ENCODE results near the gene DSTYK.

Gene DSTYK

DNA sequence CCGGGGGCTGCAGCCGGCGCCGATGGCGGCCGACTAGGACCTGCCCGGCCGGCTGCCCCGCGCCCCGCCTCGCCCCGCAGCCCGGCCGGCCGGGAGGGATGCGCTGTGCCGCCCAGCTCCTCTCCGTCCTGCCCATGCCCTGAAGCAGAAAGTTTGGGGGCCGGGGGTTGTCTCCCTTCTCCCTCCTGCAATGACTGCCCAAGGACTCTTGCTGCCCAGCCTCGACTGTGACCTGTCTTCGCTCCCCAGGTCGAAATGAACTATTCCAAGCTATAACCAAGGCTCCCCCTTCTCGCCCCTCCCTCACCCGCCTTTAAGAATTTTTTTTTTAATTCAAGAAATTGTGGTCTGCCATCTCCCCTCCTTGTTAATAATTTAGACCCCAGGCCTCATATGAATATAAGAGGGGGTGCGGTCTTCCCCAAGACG lies 16.6 kb upstream of the DSTYK start:
- DNase-seq (ENCODE audit: extremely low read depth, low read depth), result no peak
- TF ChIP-seq, protein P1, sequence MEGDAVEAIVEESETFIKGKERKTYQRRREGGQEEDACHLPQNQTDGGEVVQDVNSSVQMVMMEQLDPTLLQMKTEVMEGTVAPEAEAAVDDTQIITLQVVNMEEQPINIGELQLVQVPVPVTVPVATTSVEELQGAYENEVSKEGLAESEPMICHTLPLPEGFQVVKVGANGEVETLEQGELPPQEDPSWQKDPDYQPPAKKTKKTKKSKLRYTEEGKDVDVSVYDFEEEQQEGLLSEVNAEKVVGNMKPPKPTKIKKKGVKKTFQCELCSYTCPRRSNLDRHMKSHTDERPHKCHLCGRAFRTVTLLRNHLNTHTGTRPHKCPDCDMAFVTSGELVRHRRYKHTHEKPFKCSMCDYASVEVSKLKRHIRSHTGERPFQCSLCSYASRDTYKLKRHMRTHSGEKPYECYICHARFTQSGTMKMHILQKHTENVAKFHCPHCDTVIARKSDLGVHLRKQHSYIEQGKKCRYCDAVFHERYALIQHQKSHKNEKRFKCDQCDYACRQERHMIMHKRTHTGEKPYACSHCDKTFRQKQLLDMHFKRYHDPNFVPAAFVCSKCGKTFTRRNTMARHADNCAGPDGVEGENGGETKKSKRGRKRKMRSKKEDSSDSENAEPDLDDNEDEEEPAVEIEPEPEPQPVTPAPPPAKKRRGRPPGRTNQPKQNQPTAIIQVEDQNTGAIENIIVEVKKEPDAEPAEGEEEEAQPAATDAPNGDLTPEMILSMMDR (IDR thresholded peaks at IDR 0.05; ENCODE audit: low read depth, low read length, missing control alignments), result no peak
- H3K4me3 ChIP-seq (replicated peaks; ENCODE audit: low read depth, low read length), result peak overlapping the region; percentile 48

DNA sequence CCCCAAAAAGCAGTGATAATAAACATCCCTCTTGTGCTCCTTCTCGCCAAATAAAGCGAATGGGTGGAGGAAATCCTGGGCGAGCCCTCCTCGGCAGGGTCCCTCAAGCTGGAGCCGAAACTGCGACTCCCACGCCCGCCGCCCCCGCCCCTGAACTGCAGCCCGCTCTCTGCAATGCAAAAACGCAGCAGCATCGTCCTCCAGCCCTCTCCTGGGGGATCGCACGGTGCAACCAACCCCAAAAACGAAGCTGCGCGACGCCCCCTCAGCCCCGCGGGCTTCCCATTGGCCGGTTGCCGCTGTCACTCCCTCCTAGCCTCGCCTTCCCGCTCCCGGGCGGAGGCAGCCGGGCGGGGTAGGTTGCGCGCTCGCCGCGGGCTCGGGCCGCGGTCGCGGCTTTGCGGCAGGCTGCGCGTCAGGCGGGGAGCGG lies 16.1 kb upstream of the DSTYK start, which contains the start of gene TMCC2:
Gene TMCC2, plus strand, starts transcription at position 363 of the 430 bp plus-strand sequence. CDS start 619 bp downstream, outside the sequence.
- DNase-seq (ENCODE audit: extremely low read depth, low read depth), result peak; percentile 70
- TF ChIP-seq, protein P1 (IDR thresholded peaks at IDR 0.05; ENCODE audit: low read depth, low read length, missing control alignments), result no peak
- peak within 1 kb of the TSS; percentile 48 for H3K4me3 ChIP-seq (replicated peaks; ENCODE audit: low read depth, low read length)

DNA sequence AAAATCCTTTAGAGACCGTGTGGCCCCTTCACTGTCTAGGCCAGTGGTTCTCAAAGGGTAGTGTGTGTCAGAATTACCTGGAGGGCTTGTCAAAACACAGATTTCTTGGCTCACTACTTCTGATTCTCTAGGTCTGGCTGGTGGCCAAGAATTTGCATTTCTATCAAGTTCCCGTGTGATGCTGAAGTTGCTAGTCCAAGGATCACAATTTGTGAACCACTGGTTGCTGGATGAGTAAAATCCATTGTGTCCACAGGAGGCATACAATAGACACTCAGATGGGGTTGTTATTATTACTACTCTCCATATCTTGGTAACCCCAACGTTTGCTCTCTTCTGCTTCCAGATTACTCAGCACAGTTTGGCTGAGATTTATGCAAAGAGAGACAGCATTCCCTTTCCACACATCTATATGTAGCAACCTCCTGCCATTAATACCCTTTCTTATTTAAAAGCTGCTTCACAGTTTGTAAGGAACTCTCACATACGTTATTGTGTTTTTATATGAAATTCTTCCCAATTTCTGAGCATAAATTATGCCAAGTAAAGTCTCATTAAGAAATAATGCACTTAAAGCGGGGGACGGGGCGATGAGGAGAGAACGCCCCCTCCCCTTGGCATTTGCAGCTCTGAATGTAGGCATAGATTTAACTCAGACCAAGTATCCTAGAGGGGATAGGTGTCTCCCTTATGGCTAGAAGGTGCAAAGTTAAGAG lies 15.5 kb upstream of the DSTYK start:
- no peak for DNase-seq (ENCODE audit: extremely low read depth, low read depth)
- TF ChIP-seq, protein P1 (IDR thresholded peaks at IDR 0.05; ENCODE audit: low read depth, low read length, missing control alignments), result no peak
- peak overlapping the region; percentile 48 for H3K4me3 ChIP-seq (replicated peaks; ENCODE audit: low read depth, low read length)

DNA sequence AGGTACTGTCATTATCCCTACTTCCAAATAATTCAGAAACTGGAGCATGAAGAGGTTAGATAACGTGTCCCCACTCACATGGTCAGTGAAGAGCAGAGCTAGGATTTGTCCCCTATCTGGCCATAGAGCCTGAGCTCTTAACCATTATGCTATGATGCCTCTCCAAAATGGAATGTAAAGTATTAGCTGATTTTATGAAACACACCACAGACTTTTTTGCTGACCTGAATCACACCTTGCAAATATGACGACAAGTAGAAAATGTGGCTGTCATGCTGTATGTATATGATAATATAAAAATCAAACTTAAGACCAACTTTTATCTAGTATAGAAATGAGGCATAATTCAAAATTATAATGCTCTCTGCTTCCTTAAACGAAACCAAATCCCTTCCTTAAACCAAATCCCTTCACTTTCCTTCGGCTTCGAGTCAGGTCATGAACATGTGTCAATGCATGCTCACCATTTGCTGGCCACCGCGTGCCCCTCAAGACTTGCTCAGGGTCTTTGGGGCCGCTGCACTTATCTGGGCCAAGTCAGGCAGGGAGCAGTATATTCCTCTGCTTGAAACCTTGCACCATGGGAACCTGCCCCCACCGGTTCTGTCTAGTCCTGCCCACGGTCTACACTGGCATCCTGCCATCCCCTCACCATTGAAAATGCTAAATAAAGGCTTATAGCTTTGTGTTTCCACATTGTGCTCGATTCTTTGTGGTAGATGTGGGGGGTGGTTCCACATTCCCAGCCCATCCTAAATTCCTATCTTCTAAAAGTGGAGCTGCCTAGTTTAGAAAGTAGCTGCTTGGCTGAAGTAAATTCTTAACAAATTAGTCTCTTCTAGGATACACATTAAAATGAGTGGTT lies 14.6 kb upstream of the DSTYK start:
- TF ChIP-seq, protein P1 (IDR thresholded peaks at IDR 0.05; ENCODE audit: low read depth, low read length, missing control alignments), result no peak
- H3K4me3 ChIP-seq (replicated peaks; ENCODE audit: low read depth, low read length), result no peak overlapping the region
- DNase-seq (ENCODE audit: extremely low read depth, low read depth), result no peak

DNA sequence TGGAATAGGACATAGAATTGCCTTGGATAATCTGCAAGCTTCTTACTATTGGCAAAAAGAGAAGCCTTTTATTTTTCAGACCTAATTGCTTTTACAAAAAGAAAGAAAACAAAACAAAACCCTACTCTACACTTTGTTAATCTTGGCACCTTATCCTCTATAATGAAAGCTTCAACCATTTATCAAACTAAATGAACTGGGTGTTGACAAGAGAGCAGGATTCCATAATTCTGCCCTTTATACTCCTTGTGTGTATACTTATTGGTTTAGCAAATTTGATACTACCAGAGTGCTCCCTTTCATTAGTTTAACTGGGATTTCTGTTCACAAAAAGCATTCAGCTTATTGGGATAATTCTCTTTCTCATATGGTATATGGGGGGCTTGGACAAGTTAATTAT lies 13.2 kb upstream of the DSTYK start:
- DNase-seq (ENCODE audit: extremely low read depth, low read depth), result no peak
- TF ChIP-seq, protein P1 (IDR thresholded peaks at IDR 0.05; ENCODE audit: low read depth, low read length, missing control alignments), result no peak
- H3K4me3 ChIP-seq (replicated peaks; ENCODE audit: low read depth, low read length), result no peak overlapping the region

DNA sequence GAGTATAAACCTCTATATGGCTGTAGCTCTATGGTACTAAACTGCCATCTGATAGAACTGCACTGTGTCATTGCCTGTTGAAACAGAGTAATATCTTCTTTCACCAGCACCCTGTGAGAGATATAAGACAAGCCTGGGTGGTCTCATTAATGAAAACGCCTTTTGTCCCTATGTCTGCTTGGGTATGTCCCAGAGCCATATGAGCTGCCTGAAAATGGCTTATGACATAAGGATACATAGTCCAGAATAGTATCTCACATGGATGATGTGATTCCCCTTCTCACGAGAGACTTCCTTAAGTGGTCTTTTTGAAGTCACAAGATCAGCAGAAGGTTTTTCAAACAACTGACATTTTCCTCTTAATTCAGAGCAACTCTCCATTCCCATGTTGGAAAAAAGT lies 8.9 kb upstream of the DSTYK start:
- TF ChIP-seq, protein P1 (IDR thresholded peaks at IDR 0.05; ENCODE audit: low read depth, low read length, missing control alignments), result no peak
- DNase-seq (ENCODE audit: extremely low read depth, low read depth), result no peak
- no peak overlapping the region for H3K4me3 ChIP-seq (replicated peaks; ENCODE audit: low read depth, low read length)

Data from HFF-Myc (cell line).